HEK293T (cell line): ENCODE results near the gene FAM43B.
A peak's percentile ranks its signal among the peaks of the same experiment; 100 is the strongest.
"Not testable (repeated sequence)": the region's sequence is repeated elsewhere in the genome, so short reads cannot be mapped to it uniquely, and the experiment has no call there.

Experiments used
- CTCF ChIA-PET: fragments of 350-600 bp; formaldehyde crosslinking; extraction: SDS; loops from one replicate; lab custom pipeline; 2021; ENCODE audit warnings: antibody characterized with exemption, inconsistent platforms; lab: Yijun Ruan, JAX
- POLR2A ChIA-PET: fragments of 350-600 bp; formaldehyde crosslinking; extraction: SDS; loops from one replicate; lab custom pipeline; 2020; ENCODE audit warnings: antibody characterized with exemption, inconsistent platforms; lab: Yijun Ruan, JAX
- DNase-seq: peaks from one replicate; pipeline ENCODE4 v3.0.0; 2012; ENCODE audit warnings: mixed read lengths; ENCODE audit errors: extremely low spot score
- ARNT ChIP-seq: fragments of 450-650 bp; IDR thresholded peaks from 2 replicates; pipeline ENCODE4 v1.6.1; 2017; ENCODE audit warnings: mild to moderate bottlenecking
- BHLHE40 ChIP-seq: fragments of 450-650 bp; IDR thresholded peaks from 2 replicates; pipeline ENCODE4 v1.6.1; 2016; ENCODE audit warnings: mild to moderate bottlenecking, moderate library complexity, borderline replicate concordance
- CTBP1 ChIP-seq: fragments of 450-650 bp; IDR thresholded peaks from 2 replicates; pipeline ENCODE4 v1.6.1; 2016; ENCODE audit warnings: borderline replicate concordance
- ELF4 ChIP-seq: fragments of 450-650 bp; IDR thresholded peaks from 2 replicates; pipeline ENCODE4 v1.6.1; 2017; ENCODE audit warnings: antibody characterized with exemption
- FOXA1 ChIP-seq: fragments of 450-650 bp; IDR thresholded peaks from 2 replicates; pipeline ENCODE4 v1.6.1; 2016; ENCODE audit warnings: mild to moderate bottlenecking
- FOXK2 ChIP-seq: fragments of 450-650 bp; IDR thresholded peaks from 2 replicates; pipeline ENCODE4 v1.6.1; 2016; ENCODE audit warnings: mild to moderate bottlenecking
- FOXM1 ChIP-seq: fragments of 450-650 bp; IDR thresholded peaks from 2 replicates; pipeline ENCODE4 v1.6.1; 2017; ENCODE audit warnings: mild to moderate bottlenecking, borderline replicate concordance
- HDGF ChIP-seq: fragments of 450-650 bp; IDR thresholded peaks from 2 replicates; pipeline ENCODE4 v1.6.1; 2017; ENCODE audit warnings: antibody characterized with exemption, borderline replicate concordance
- L3MBTL2 ChIP-seq: fragments of 450-650 bp; conservative IDR thresholded peaks from 2 replicates; pipeline ENCODE4 v1.6.1; 2016; ENCODE audit warnings: mild to moderate bottlenecking
- LEF1 ChIP-seq: fragments of 450-650 bp; IDR thresholded peaks from 2 replicates; pipeline ENCODE4 v1.6.1; 2017; ENCODE audit warnings: mild to moderate bottlenecking, borderline replicate concordance
- NFRKB ChIP-seq: fragments of 450-650 bp; IDR thresholded peaks from 2 replicates; pipeline ENCODE4 v1.6.1; 2016; ENCODE audit warnings: mild to moderate bottlenecking, moderate library complexity
- SP1 ChIP-seq: fragments of 450-650 bp; IDR thresholded peaks from 2 replicates; pipeline ENCODE4 v1.6.1; 2017
- SUZ12 ChIP-seq: fragments of 450-650 bp; IDR thresholded peaks from 2 replicates; pipeline ENCODE4 v1.6.1; 2016; ENCODE audit warnings: mild to moderate bottlenecking
- TARDBP ChIP-seq: fragments of 450-650 bp; IDR thresholded peaks from 2 replicates; pipeline ENCODE4 v1.6.1; 2016
- ZNF384 ChIP-seq: fragments of 450-650 bp; IDR thresholded peaks from 2 replicates; pipeline ENCODE4 v1.6.1; 2016
- TF ChIP-seq, protein P1 (sequence below): fragments of 450-650 bp; IDR thresholded peaks from 2 replicates; pipeline ENCODE4 v1.6.1; 2016

Gene FAM43B

DNA sequence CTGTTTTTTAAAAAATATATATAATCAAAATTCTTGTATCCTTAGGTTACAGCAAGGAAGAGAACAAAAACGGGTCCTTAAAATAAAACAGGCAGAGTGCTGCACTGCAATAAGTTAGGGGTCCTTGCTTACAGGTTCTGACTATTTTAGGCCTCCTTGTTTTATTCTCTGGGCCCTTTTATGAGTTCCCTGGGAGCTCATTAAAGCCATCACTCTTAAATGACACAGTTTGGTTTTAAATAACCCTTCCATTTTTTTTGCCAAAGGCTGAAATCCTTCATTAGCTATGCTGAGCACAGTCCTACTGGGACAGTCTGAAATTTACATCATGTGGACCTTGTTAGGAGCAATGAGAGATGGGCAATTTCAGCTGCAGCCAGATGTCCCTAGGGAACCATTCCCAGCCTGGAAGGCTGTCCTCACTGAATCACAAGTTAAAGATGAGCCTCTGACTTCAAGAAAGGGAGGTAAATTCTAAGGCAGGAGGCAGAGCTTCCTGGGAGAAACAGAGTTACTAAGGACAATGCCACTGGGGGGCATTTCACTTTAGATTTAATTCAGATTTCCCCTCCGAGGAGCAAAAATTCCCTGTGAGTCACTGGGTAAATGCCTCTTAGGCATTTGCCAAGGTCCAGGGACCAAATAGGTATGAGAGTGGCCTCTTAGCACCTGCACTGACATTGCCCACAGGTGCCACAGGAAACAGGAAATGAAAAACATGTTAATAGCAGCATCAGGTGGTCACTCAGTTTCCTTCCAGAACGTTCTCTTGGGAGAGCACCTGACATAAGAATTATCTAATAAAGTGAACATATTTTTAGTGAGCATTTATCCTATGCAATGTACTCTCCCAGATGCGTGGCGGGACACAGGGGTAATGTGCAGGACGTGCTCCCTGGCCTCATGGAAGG, 40.6 kb upstream of the FAM43B start:
- POLR2A ChIA-PET, result interaction anchor here (1.3 to 1.5 kb wide), 2 partner anchors 41 to 149 kb away, joined by 3 to 5 read pairs; partner anchors contain the start of genes DDOST and FAM43B
- CTCF ChIA-PET, result interaction anchor here (0.6 kb wide), 1 partner anchor 425 kb away, joined by 8 read pairs; no protein-coding TSS in a partner anchor
- DNase-seq, result no peak
- no peak for TF ChIP-seq BHLHE40

DNA sequence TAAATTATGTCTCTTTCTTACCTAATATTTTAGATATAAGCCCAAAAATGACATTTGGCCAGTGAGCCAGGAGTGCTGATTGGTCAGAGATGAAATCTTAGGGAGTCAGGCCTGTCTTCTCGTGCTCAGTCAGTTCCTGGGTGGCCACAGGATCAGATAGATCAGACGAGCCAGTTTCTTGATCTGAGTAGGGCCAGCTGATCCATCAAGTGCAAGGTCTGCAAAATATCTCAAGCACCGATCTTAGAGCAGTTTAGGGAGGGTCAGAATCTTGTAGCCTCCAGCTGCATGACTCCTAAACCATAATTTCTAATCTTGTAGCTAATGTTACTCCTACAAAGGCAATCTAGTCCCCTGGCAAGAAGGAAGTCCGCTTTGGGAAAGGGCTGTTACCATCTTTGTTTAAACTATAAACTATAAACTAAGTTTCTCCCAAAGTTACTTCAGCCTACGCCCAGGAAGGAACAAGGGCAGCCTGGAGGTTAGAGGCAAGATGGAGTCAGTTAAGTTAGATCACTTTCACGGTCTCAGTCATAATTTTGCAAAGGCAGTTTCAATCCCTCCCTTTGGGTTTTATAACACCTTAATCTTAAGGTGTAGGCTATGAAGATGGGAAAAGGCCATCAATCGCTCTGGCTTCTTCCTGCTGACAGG, 32.6 kb upstream of the FAM43B start:
- POLR2A ChIA-PET, result interaction anchor here (1.0 kb wide), 1 partner anchor 114 kb away, joined by 3 read pairs; no protein-coding TSS in a partner anchor
- CTCF ChIA-PET, DNase-seq: not testable (repeated sequence)

DNA sequence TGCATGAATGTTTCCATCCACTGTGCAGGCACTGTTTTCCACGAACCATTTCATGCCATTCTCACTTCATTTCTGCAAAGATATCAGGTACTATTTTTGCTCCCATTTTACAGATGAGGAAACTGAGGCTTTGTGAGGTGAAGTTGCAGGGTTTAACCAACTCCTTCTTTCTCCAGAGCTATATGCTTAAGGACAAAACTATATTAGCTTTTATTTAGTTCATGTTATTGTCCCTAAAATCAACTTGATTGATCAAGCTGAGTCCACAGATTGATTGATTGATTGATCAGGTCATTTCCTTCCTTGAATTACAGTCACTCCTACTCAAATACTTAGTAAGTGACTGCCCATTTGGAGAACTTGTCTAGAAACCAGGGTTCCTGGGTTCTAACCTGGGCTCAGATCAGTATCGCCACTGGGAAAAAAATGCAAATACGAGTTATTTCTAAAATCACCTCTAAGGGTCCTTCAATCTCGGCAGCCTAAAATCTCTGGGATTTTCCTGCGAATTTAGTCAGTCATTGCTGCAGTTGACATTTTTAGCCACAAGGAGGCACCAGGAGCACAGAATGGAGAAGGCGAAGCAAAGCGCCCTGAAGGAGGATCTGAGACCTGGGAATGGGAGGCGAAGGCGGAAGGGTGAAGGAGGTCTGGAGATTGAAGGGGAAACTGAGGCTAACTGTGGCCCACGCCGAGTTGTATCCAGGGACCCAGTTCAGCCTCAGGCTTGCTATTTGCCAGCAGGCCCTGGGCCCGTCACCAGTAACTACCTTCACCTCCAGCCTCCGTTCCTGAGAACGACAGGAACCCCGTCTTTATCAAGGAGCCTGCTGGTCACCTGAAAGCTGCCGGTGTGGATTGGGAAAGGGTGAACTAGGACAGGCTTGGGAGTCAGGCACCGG, 30.2 kb upstream of the FAM43B start:
- peak; percentile 81 for DNase-seq
- CTCF ChIA-PET, result interaction anchor here (0.6 to 0.7 kb wide), 3 partner anchors 36 to 112 kb away, joined by 3 to 10 read pairs (median 3); no protein-coding TSS in a partner anchor
- TF ChIP-seq ZNF384 (0 out of 2 replicates have a peak, but pooled peaks have one; percentile 7), ARNT (no peak), SUZ12 (no peak), SP1 (no peak), FOXM1 (no peak)
- TF ChIP-seq, protein P1, sequence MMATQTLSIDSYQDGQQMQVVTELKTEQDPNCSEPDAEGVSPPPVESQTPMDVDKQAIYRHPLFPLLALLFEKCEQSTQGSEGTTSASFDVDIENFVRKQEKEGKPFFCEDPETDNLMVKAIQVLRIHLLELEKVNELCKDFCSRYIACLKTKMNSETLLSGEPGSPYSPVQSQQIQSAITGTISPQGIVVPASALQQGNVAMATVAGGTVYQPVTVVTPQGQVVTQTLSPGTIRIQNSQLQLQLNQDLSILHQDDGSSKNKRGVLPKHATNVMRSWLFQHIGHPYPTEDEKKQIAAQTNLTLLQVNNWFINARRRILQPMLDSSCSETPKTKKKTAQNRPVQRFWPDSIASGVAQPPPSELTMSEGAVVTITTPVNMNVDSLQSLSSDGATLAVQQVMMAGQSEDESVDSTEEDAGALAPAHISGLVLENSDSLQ, result peak; percentile 76
- POLR2A ChIA-PET, result no interaction called here

DNA sequence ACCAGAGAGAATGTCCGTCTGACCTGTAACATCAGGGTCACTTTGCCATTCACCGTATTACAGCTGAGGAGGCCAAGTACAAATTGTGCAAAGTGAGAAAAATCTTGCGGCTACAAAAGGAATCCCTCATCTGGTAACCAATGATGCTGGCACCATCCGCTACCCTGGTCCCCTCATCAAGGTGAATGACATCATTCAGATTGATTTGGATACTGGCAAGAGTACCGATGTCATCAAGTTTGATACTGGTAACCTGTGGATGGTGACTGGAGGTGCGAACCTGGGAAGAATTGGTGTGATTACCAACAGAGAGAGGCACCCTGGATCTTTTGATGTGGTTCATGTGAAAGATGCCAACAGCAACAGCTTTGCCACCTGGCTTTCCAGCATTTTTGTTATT, 26.1 kb upstream of the FAM43B start:
- CTCF ChIA-PET, result no interaction called here
- POLR2A ChIA-PET, result interaction anchor here (1.2 kb wide), 1 partner anchor 107 kb away, joined by 3 read pairs; the partner anchor contains the start of gene PINK1
- TF ChIP-seq ARNT (no peak), CTBP1 (no peak), FOXM1 (no peak), FOXK2 (no peak), TARDBP (no peak), NFRKB (no peak), BHLHE40 (no peak), SP1 (no peak), LEF1 (no peak), L3MBTL2 (no peak), HDGF (no peak), ZNF384 (no peak), ELF4 (no peak), FOXA1 (no peak), SUZ12 (no peak)
- TF ChIP-seq, protein P1, result no peak

DNA sequence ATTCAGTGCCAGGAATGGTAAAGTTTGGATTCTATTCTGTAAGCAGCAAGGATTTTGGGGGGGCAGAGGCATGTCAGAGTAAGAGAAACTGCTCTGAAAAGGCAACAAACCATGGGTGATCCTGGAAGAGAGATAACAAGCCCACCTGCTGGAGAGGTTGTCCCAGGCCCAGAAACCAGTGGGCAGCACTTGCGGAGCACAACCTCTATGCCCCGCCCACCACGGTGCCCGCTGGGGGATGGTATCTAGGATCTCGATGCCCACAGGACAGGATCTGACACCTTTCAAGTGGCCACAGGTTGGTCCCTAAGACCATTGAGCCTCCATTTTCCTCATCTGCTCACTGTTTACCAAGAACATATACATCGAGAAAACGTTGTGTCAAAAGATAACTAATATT, 24.2 kb upstream of the FAM43B start:
- ChIA-PET CTCF (no interaction called here), POLR2A (no interaction called here)
- DNase-seq, result no peak

More for the DNA sequence above, 26.1 kb upstream of the FAM43B start:
- no peak for DNase-seq

DNA sequence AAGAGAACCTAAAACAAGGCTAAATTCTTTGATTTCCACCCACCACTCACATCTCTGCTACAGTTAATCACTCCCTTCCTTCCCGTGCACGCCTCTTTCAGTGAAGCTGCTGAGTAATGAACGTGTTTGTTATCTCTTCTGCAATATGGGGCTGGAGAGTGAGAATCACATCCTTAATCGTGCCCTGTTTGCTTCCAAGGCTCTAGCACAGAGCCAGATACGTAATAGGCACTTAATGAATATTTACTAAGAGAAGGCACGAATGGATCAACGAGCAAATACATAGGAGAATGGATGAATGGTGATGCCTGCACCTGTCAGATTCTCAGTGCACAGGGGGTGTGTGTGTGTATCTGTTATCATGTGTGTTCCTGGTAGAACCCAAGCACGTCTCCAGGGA, 22.1 kb upstream of the FAM43B start:
- CTCF ChIA-PET, result no interaction called here
- POLR2A ChIA-PET, result interaction anchor here (1.3 kb wide), 1 partner anchor 45 kb away, joined by 4 read pairs; the partner anchor contains the start of gene CAMK2N1
- no peak for DNase-seq
- TF ChIP-seq CTBP1, result no peak

More for the DNA sequence above, 24.2 kb upstream of the FAM43B start:
- no peak for TF ChIP-seq L3MBTL2
- no peak for TF ChIP-seq ARNT
- no peak for TF ChIP-seq BHLHE40
- TF ChIP-seq HDGF, result no peak
- no peak for TF ChIP-seq CTBP1
- no peak for TF ChIP-seq FOXK2
- no peak for TF ChIP-seq ELF4
- no peak for TF ChIP-seq FOXM1
- TF ChIP-seq LEF1, result no peak
- TF ChIP-seq SP1, result no peak
- no peak for TF ChIP-seq NFRKB
- TF ChIP-seq SUZ12, result no peak
